ENCODE measurements around the gene ST3GAL3.

Gene ST3GAL3

DNA sequence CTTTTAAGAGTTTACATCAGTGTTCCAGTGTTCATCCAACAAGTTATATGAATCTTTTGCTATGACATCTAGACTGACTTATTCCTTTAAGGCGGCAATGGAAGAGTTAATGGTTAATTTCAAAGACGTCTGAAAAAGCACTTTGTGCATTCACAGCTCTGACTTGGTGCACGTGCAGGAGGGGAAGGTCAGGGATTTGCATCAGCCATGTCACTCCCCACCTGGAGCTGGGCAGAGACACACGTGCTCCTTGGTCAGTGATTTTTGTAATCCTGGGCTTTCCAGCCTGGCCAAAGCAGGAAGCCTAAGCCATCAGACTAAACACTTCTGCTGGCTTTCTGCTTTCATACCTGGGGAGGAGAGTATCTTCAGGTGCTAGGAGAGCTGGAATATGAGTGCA lies 96.3 kb downstream of the ST3GAL3 start:
- no peak overlapping the region for H4K5ac ChIP-seq (ENCODE audit: low read length)
- H2AK5ac ChIP-seq (ENCODE audit: low read length) = no peak overlapping the region
- H3K27me3 ChIP-seq (ENCODE audit: insufficient read depth, low read length, poor library complexity) = no peaks in the 10 kb centered on the region
- H3K4me2 ChIP-seq (ENCODE audit: low read length) = no peak overlapping the region
- DNase-seq = no peak
- H3K4ac ChIP-seq (ENCODE audit: low read depth, low read length) = no peak overlapping the region
- H3K4me3 ChIP-seq (ENCODE audit: low read length) = no peak overlapping the region
- WGBS (ENCODE audit: extremely low coverage, insufficient coverage, low lambda C conversion rate) = no CpG with 5 or more reads among the region's 4 CpGs
- H3K56ac ChIP-seq (ENCODE audit: low read length) = no peak overlapping the region
- H2BK5ac ChIP-seq (ENCODE audit: low read length) = no peak overlapping the region
- H4K8ac ChIP-seq (ENCODE audit: low read depth, low read length) = no peak overlapping the region
- peaks cover 4% of the 10 kb centered on the region for H3K4me1 ChIP-seq (ENCODE audit: control insufficient read depth, low read depth, low read length)
- H3K36me3 ChIP-seq (ENCODE audit: control insufficient read depth, insufficient read depth, low read length) = no peaks in the 10 kb centered on the region
- no peak overlapping the region for H3K9ac ChIP-seq (ENCODE audit: low read length)
- H2BK15ac ChIP-seq (replicated peaks; ENCODE audit: low read depth) = no peak overlapping the region
- no peaks in the 10 kb centered on the region for H3K79me1 ChIP-seq (ENCODE audit: low read length)
- no peaks in the 10 kb centered on the region for H3K79me2 ChIP-seq (ENCODE audit: control insufficient read depth, insufficient read depth, low read length)
- no peak overlapping the region for H3K18ac ChIP-seq (ENCODE audit: low read length)
- no peak overlapping the region for H3K23ac ChIP-seq (ENCODE audit: low read length)
- no peak overlapping the region for H3K27ac ChIP-seq (ENCODE audit: low read depth, low read length)
- no peak overlapping the region for H2BK120ac ChIP-seq (ENCODE audit: low read depth, low read length)

DNA sequence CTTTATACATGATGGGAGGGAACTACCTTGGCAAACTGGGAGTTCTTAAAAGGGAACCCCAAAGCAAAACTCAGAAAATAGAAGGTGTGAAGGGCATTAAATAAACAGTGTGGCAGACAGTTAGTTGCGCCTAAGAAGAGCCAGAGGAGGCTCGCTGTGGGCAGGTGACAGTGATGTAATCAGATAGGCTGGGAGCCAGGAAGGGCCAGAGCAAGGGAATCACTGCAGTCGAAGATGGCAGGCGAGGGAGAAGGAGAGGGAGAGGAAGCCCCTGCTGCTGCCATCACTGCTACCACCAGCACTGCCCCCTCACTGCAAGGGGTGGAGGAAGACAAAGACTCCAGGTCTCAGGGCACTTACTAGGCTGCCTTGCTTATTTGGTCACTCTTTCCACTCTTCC lies 97.2 kb downstream of the ST3GAL3 start:
- Histone ChIP-seq H3K23ac (ENCODE audit: low read length) (no peak overlapping the region), H2BK120ac (ENCODE audit: low read depth, low read length) (no peak overlapping the region), H3K4me1 (ENCODE audit: control insufficient read depth, low read depth, low read length) (peaks cover 4% of the 10 kb centered on the region), H3K79me2 (ENCODE audit: control insufficient read depth, insufficient read depth, low read length) (no peaks in the 10 kb centered on the region), H3K79me1 (ENCODE audit: low read length) (no peaks in the 10 kb centered on the region), H2BK5ac (ENCODE audit: low read length) (no peak overlapping the region), H3K18ac (ENCODE audit: low read length) (no peak overlapping the region), H2BK15ac (replicated peaks; ENCODE audit: low read depth) (no peak overlapping the region), H3K4me2 (ENCODE audit: low read length) (no peak overlapping the region), H2AK5ac (ENCODE audit: low read length) (no peak overlapping the region), H4K5ac (ENCODE audit: low read length) (no peak overlapping the region), H3K9ac (ENCODE audit: low read length) (no peak overlapping the region), H3K56ac (ENCODE audit: low read length) (no peak overlapping the region), H3K27me3 (ENCODE audit: insufficient read depth, low read length, poor library complexity) (no peaks in the 10 kb centered on the region), H3K4me3 (ENCODE audit: low read length) (no peak overlapping the region), H3K4ac (ENCODE audit: low read depth, low read length) (no peak overlapping the region), H3K27ac (ENCODE audit: low read depth, low read length) (no peak overlapping the region), H3K36me3 (ENCODE audit: control insufficient read depth, insufficient read depth, low read length) (no peaks in the 10 kb centered on the region), H4K8ac (ENCODE audit: low read depth, low read length) (no peak overlapping the region)
- DNase-seq = no peak
- no CpG with 5 or more reads among the region's 4 CpGs for WGBS (ENCODE audit: extremely low coverage, insufficient coverage, low lambda C conversion rate)

DNA sequence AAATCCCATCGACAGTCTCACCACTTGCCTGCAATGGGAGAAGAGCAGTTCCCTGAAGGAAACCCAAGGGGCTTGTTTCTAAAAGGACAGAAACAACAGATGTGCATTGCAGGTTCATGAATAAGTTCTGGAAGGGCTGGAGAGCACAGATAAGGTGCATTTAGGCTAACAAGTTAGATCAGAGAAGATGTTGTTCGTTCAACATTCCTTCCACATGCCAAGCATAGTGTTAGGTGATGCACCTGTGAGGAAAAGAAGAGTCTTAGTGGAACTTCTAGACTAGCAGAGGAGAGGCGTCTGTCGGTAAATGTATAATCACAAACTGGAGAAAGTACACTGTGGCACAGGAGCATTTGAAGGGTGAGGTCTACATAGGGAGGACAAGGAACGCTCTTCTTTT lies 98.0 kb downstream of the ST3GAL3 start:
- no peaks in the 10 kb centered on the region for H3K27me3 ChIP-seq (ENCODE audit: insufficient read depth, low read length, poor library complexity)
- no peak overlapping the region for H3K4ac ChIP-seq (ENCODE audit: low read depth, low read length)
- H3K79me2 ChIP-seq (ENCODE audit: control insufficient read depth, insufficient read depth, low read length) = no peaks in the 10 kb centered on the region
- peak; percentile 56 for DNase-seq
- H4K5ac ChIP-seq (ENCODE audit: low read length) = no peak overlapping the region
- H2AK5ac ChIP-seq (ENCODE audit: low read length) = no peak overlapping the region
- H2BK15ac ChIP-seq (replicated peaks; ENCODE audit: low read depth) = no peak overlapping the region
- H3K27ac ChIP-seq (ENCODE audit: low read depth, low read length) = no peak overlapping the region
- H4K8ac ChIP-seq (ENCODE audit: low read depth, low read length) = no peak overlapping the region
- H3K4me2 ChIP-seq (ENCODE audit: low read length) = no peak overlapping the region
- no peak overlapping the region for H3K4me3 ChIP-seq (ENCODE audit: low read length)
- WGBS (ENCODE audit: extremely low coverage, insufficient coverage, low lambda C conversion rate) = no CpG with 5 or more reads among the region's 5 CpGs
- no peak overlapping the region for H3K18ac ChIP-seq (ENCODE audit: low read length)
- no peak overlapping the region for H2BK120ac ChIP-seq (ENCODE audit: low read depth, low read length)
- no peak overlapping the region for H2BK5ac ChIP-seq (ENCODE audit: low read length)
- peaks cover 4% of the 10 kb centered on the region for H3K4me1 ChIP-seq (ENCODE audit: control insufficient read depth, low read depth, low read length)
- no peak overlapping the region for H3K23ac ChIP-seq (ENCODE audit: low read length)
- H3K79me1 ChIP-seq (ENCODE audit: low read length) = no peaks in the 10 kb centered on the region
- no peak overlapping the region for H3K9ac ChIP-seq (ENCODE audit: low read length)
- no peak overlapping the region for H3K56ac ChIP-seq (ENCODE audit: low read length)
- H3K36me3 ChIP-seq (ENCODE audit: control insufficient read depth, insufficient read depth, low read length) = no peaks in the 10 kb centered on the region

DNA sequence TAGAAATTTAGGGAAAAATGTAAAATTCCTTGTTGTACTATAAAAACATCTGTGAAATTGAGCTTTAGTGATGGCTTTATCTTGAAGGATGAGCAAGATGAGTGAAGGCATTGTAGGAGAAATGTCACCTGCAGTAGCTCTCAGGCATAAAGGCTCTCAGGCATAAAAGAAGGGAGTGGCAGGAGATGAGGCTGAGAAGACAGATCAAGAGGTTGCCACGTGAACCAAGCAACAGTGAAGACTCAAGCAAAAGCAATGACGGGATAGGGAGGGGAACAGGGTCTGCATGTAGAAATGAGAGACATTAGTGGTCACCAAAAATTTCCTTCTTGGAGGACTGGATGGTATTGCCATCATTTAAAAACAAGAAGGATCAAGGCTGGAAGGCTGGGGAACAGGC lies 98.8 kb downstream of the ST3GAL3 start:
- H3K56ac ChIP-seq (ENCODE audit: low read length) = no peak overlapping the region
- H2BK15ac ChIP-seq (replicated peaks; ENCODE audit: low read depth) = no peak overlapping the region
- no peaks in the 10 kb centered on the region for H3K79me2 ChIP-seq (ENCODE audit: control insufficient read depth, insufficient read depth, low read length)
- no peak overlapping the region for H4K8ac ChIP-seq (ENCODE audit: low read depth, low read length)
- no peak overlapping the region for H3K27ac ChIP-seq (ENCODE audit: low read depth, low read length)
- no peak overlapping the region for H3K9ac ChIP-seq (ENCODE audit: low read length)
- no peak overlapping the region for H2BK5ac ChIP-seq (ENCODE audit: low read length)
- WGBS (ENCODE audit: extremely low coverage, insufficient coverage, low lambda C conversion rate) = no CpG with 5 or more reads among the region's 2 CpGs
- H4K5ac ChIP-seq (ENCODE audit: low read length) = no peak overlapping the region
- H2BK120ac ChIP-seq (ENCODE audit: low read depth, low read length) = no peak overlapping the region
- H3K18ac ChIP-seq (ENCODE audit: low read length) = no peak overlapping the region
- no peaks in the 10 kb centered on the region for H3K36me3 ChIP-seq (ENCODE audit: control insufficient read depth, insufficient read depth, low read length)
- no peak overlapping the region for H3K23ac ChIP-seq (ENCODE audit: low read length)
- no peak overlapping the region for H3K4me2 ChIP-seq (ENCODE audit: low read length)
- DNase-seq = no peak
- peaks cover 4% of the 10 kb centered on the region for H3K4me1 ChIP-seq (ENCODE audit: control insufficient read depth, low read depth, low read length)
- no peaks in the 10 kb centered on the region for H3K27me3 ChIP-seq (ENCODE audit: insufficient read depth, low read length, poor library complexity)
- no peak overlapping the region for H2AK5ac ChIP-seq (ENCODE audit: low read length)
- H3K79me1 ChIP-seq (ENCODE audit: low read length) = no peaks in the 10 kb centered on the region
- no peak overlapping the region for H3K4me3 ChIP-seq (ENCODE audit: low read length)
- H3K4ac ChIP-seq (ENCODE audit: low read depth, low read length) = no peak overlapping the region

DNA sequence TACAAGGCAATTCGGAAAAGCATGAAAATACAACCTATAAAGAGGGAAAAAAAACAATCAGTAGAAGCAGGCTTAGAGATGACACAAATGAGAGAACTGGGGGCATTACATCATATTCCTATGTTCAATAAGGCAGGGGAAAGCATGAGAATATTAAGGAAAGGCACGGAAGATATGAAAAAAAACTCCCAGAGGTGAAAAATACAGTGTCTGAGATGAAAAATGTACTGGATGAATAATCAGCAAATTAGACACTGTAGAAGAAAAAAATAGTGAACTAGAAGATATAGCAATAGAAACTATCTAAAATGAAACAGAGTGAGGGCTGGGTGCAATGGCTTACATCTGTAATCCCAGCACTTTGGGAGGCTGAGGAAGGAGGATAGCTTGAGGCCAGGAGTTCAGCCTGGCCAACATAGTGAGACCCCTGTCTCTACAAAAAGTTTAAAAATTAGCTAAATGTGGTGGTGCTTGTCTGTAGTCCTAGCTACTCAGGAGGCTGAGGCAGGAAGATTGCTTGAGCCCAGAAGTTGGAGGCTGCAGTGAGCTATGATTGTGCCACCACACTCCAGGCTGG lies 101.8 kb downstream of the ST3GAL3 start:
- Histone ChIP-seq H3K79me1 (ENCODE audit: low read length) (no peaks in the 10 kb centered on the region), H3K27ac (ENCODE audit: low read depth, low read length) (no peak overlapping the region), H3K36me3 (ENCODE audit: control insufficient read depth, insufficient read depth, low read length) (no peaks in the 10 kb centered on the region), H3K4me1 (ENCODE audit: control insufficient read depth, low read depth, low read length) (peaks cover 4% of the 10 kb centered on the region), H4K8ac (ENCODE audit: low read depth, low read length) (no peak overlapping the region), H3K79me2 (ENCODE audit: control insufficient read depth, insufficient read depth, low read length) (no peaks in the 10 kb centered on the region), H3K9ac (ENCODE audit: low read length) (no peak overlapping the region), H3K18ac (ENCODE audit: low read length) (no peak overlapping the region), H3K4me3 (ENCODE audit: low read length) (no peak overlapping the region), H3K4ac (ENCODE audit: low read depth, low read length) (no peak overlapping the region), H3K4me2 (ENCODE audit: low read length) (no peak overlapping the region), H2AK5ac (ENCODE audit: low read length) (no peak overlapping the region), H2BK5ac (ENCODE audit: low read length) (no peak overlapping the region), H4K5ac (ENCODE audit: low read length) (no peak overlapping the region), H3K56ac (ENCODE audit: low read length) (no peak overlapping the region), H3K23ac (ENCODE audit: low read length) (no peak overlapping the region), H2BK120ac (ENCODE audit: low read depth, low read length) (no peak overlapping the region), H3K27me3 (ENCODE audit: insufficient read depth, low read length, poor library complexity) (no peaks in the 10 kb centered on the region), H2BK15ac (replicated peaks; ENCODE audit: low read depth) (no peak overlapping the region)
- WGBS (ENCODE audit: extremely low coverage, insufficient coverage, low lambda C conversion rate) = no CpG with 5 or more reads among the region's 2 CpGs
- no peak for DNase-seq

DNA sequence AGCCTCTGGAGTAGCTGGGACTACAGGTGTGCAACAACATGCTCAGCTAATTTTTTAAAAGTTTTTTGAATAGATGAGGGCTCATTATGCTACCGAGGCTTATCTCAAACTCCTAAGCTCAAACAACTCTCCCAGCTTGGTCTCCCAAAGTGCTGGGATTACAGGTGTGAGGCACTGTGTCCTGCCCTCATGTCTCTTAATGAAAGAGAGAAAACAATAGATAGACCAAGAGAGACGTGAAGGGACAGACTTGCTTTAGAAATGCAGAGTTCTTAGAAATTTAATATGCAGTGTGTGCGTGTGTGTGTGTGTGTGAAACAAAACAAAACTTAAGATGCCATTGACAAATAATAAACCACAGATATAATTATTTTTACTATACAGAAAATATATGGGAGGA lies 105.2 kb downstream of the ST3GAL3 start:
- Histone ChIP-seq H3K56ac (ENCODE audit: low read length) (no peak overlapping the region), H3K27ac (ENCODE audit: low read depth, low read length) (no peak overlapping the region), H2BK120ac (ENCODE audit: low read depth, low read length) (no peak overlapping the region), H2AK5ac (ENCODE audit: low read length) (no peak overlapping the region), H2BK5ac (ENCODE audit: low read length) (no peak overlapping the region), H3K4me1 (ENCODE audit: control insufficient read depth, low read depth, low read length) (no peaks in the 10 kb centered on the region), H3K4me2 (ENCODE audit: low read length) (no peak overlapping the region), H3K4me3 (ENCODE audit: low read length) (no peak overlapping the region), H2BK15ac (replicated peaks; ENCODE audit: low read depth) (no peak overlapping the region), H3K36me3 (ENCODE audit: control insufficient read depth, insufficient read depth, low read length) (no peaks in the 10 kb centered on the region), H3K4ac (ENCODE audit: low read depth, low read length) (no peak overlapping the region), H4K8ac (ENCODE audit: low read depth, low read length) (no peak overlapping the region), H3K18ac (ENCODE audit: low read length) (no peak overlapping the region), H3K9ac (ENCODE audit: low read length) (no peak overlapping the region), H3K27me3 (ENCODE audit: insufficient read depth, low read length, poor library complexity) (no peaks in the 10 kb centered on the region), H3K79me2 (ENCODE audit: control insufficient read depth, insufficient read depth, low read length) (no peaks in the 10 kb centered on the region), H4K5ac (ENCODE audit: low read length) (no peak overlapping the region), H3K23ac (ENCODE audit: low read length) (no peak overlapping the region), H3K79me1 (ENCODE audit: low read length) (no peaks in the 10 kb centered on the region)
- no CpG with 5 or more reads among the region's 3 CpGs for WGBS (ENCODE audit: extremely low coverage, insufficient coverage, low lambda C conversion rate)
- no peak for DNase-seq
